OCI-LY3 (cell line): ENCODE results near the gene HESX1.

Source experiments
- H2AFZ ChIP-seq: fragments of 200-600, 300-600 bp; shearing (Covaris generic); 2 replicates; pipeline ENCODE4 v1.6.0; 2014; ENCODE audit warnings: antibody characterized with exemption, low read depth, low read length
- H3K27ac ChIP-seq: fragments of 200-600, 300-600 bp; sonication (generic); 2 replicates; pipeline ENCODE4 v1.5.1; 2014; ENCODE audit warnings: mild to moderate bottlenecking, low read length, moderate library complexity, mixed read lengths
- H3K27me3 ChIP-seq: fragments of 200-600, 300-600 bp; sonication (generic); 2 replicates; pipeline ENCODE4 v1.6.1; 2014; ENCODE audit warnings: low read depth, low read length, mixed read lengths
- H3K36me3 ChIP-seq: fragments of 200-600, 300-600 bp; sonication (generic); replicated peaks from 2 replicates; pipeline ENCODE3; 2014; ENCODE audit warnings: low read depth, low read length, mixed read lengths
- H3K4me1 ChIP-seq: fragments of 300-600, 200-600 bp; sonication (generic); 2 replicates; pipeline ENCODE4 v1.6.1; 2014; ENCODE audit warnings: low read length, mixed read lengths
- H3K4me2 ChIP-seq: fragments of 200-600, 300-600 bp; sonication (generic); 2 replicates; pipeline ENCODE4 v1.6.1; 2014; ENCODE audit warnings: low read length, mixed read lengths
- H3K4me3 ChIP-seq: fragments of 300-600, 200-600 bp; sonication (generic); 2 replicates; pipeline ENCODE4 v1.5.1; 2014; ENCODE audit warnings: antibody characterized with exemption, mild to moderate bottlenecking, low read length, moderate library complexity
- H3K79me2 ChIP-seq: fragments of 300-600, 200-600 bp; shearing (Covaris generic); 2 replicates; pipeline ENCODE4 v1.6.1; 2014; ENCODE audit warnings: mild to moderate bottlenecking, low read length, mixed read lengths
- H3K9ac ChIP-seq: fragments of 300-600, 200-600 bp; shearing (Covaris generic); 2 replicates; pipeline ENCODE4 v1.6.0; 2014; ENCODE audit warnings: mild to moderate bottlenecking, low read length, moderate library complexity
- H3K9me3 ChIP-seq: fragments of 200-600, 300-600 bp; shearing (Covaris generic); 2 replicates; pipeline ENCODE4 v1.6.1; 2014; ENCODE audit warnings: low read length, mixed read lengths; ENCODE audit not compliant: insufficient read depth
- H4K20me1 ChIP-seq: fragments of 200-600, 300-600 bp; sonication (generic); 2 replicates; pipeline ENCODE4 v1.6.1; 2016; ENCODE audit warnings: low read length, mixed read lengths; ENCODE audit not compliant: insufficient read depth
- CTCF ChIP-seq: fragments of 200-600, 300-600 bp; sonication (generic); IDR thresholded peaks from 2 replicates; pipeline ENCODE4 v1.5.1; 2014; ENCODE audit warnings: antibody characterized with exemption, low read length, low read depth
- EZH2phosphoT487 ChIP-seq: fragments of 200-600 bp; shearing (Covaris generic); IDR thresholded peaks from 2 replicates; pipeline ENCODE4 v1.6.1; 2018; ENCODE audit warnings: antibody characterized with exemption, mixed run types, low read depth

The HESX1 gene

GRCh38 chr3:57152151-57153143 is 47.3 kb downstream of the HESX1 start:
- H3K36me3 ChIP-seq = no peaks in the 10 kb centered on the region
- no peaks in the 10 kb centered on the region for H4K20me1 ChIP-seq
- H3K27me3 ChIP-seq = peaks cover 32% of the 10 kb centered on the region
- TF ChIP-seq CTCF (no peak), EZH2phosphoT487 (no peak)
- H3K79me2 ChIP-seq = no peaks in the 10 kb centered on the region
- H3K4me3 ChIP-seq = no peak overlapping the region
- no peaks in the 10 kb centered on the region for H3K9me3 ChIP-seq
- H3K4me2 ChIP-seq = no peak overlapping the region
- H2AFZ ChIP-seq = no peak overlapping the region
- no peaks in the 10 kb centered on the region for H3K4me1 ChIP-seq
- H3K9ac ChIP-seq = no peak overlapping the region
- no peak overlapping the region for H3K27ac ChIP-seq

GRCh38 chr3:57151749-57152148 is 48.0 kb downstream of the HESX1 start:
- Histone ChIP-seq H3K36me3 (no peaks in the 10 kb centered on the region), H3K27ac (no peak overlapping the region), H3K9me3 (no peaks in the 10 kb centered on the region), H4K20me1 (no peaks in the 10 kb centered on the region), H3K4me2 (no peak overlapping the region), H3K9ac (no peak overlapping the region), H3K4me1 (no peaks in the 10 kb centered on the region), H3K4me3 (no peak overlapping the region), H3K79me2 (no peaks in the 10 kb centered on the region), H2AFZ (no peak overlapping the region), H3K27me3 (peaks cover 36% of the 10 kb centered on the region)
- no peak for TF ChIP-seq CTCF
- TF ChIP-seq EZH2phosphoT487 = no peak

GRCh38 chr3:57151021-57151449 is 48.7 kb downstream of the HESX1 start:
- no peak overlapping the region for H2AFZ ChIP-seq
- no peaks in the 10 kb centered on the region for H3K79me2 ChIP-seq
- H3K4me3 ChIP-seq = no peak overlapping the region
- no peaks in the 10 kb centered on the region for H3K4me1 ChIP-seq
- peaks cover 35% of the 10 kb centered on the region for H3K27me3 ChIP-seq
- TF ChIP-seq EZH2phosphoT487 (no peak), CTCF (no peak)
- H3K9ac ChIP-seq = no peak overlapping the region
- no peak overlapping the region for H3K27ac ChIP-seq
- H3K4me2 ChIP-seq = no peak overlapping the region
- H3K36me3 ChIP-seq = no peaks in the 10 kb centered on the region
- no peaks in the 10 kb centered on the region for H4K20me1 ChIP-seq
- no peaks in the 10 kb centered on the region for H3K9me3 ChIP-seq

- H3K4me1 ChIP-seq = no peaks in the 10 kb centered on the region
- no peaks in the 10 kb centered on the region for H3K36me3 ChIP-seq
- H2AFZ ChIP-seq = no peak overlapping the region
- no peaks in the 10 kb centered on the region for H3K9me3 ChIP-seq
- H3K9ac ChIP-seq = no peak overlapping the region
- TF ChIP-seq EZH2phosphoT487 (no peak), CTCF (no peak)
- H3K27me3 ChIP-seq = peaks cover 31% of the 10 kb centered on the region
- no peak overlapping the region for H3K4me2 ChIP-seq
- no peak overlapping the region for H3K4me3 ChIP-seq
- H3K27ac ChIP-seq = no peak overlapping the region
- no peaks in the 10 kb centered on the region for H4K20me1 ChIP-seq
- no peaks in the 10 kb centered on the region for H3K79me2 ChIP-seq
These were observed 49.6 kb downstream of the HESX1 start for GRCh38 chr3:57150113-57150581.
